H4 (cell line): ENCODE results near the gene SYTL1. TPM values are rescaled to one million over a fixed set of nuclear protein-coding genes. Genes with fewer than 3 reads are reported as not detected.

Source experiments
- DNase-seq: peaks from one replicate; pipeline ENCODE4 v3.0.0-alpha.2; 2015; ENCODE audit warnings: low spot score
- total RNA-seq: library from RNA; depleted of rRNA; stranded (reverse); fragments of >200 nt; shearing (Covaris generic); gene quantifications from 2 replicates; pipeline ENCODE4 v1.2.3, GENCODE V29; 2014

The SYTL1 gene
- total RNA-seq, 1 experiment from 2014 or later: 1.0 TPM

DNA sequence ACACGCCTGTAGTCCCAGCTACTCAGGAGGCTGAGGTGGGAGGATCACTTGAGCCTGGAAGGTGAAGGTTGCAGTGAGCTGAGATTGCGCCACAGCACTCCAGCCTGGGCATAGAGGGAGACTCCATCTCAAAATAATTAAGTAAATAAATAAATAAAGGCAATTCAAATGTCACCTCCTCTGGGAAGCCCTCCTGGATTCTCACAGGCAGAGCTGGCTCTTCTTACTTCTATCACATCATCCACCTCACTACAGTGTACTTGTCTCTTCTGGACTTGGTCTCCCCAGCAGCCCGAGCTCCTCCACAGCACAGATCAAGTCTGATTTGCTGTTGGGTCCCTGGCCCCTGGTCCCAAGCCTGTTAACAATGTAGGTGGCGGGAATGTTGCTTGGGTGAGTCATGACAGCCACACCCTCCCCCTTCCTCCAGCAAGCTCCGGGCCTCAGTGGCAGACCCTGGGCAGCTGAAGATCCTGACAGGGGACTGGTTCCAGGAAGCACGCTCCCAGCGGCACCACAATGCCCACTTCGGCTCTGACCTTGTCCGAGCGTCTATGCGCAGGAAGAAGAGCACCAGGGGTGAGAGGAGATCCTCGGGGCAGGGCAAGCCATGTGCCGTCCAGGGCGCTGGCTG is 5.3 kb downstream of the SYTL1 start:
- no peak for DNase-seq

DNA sequence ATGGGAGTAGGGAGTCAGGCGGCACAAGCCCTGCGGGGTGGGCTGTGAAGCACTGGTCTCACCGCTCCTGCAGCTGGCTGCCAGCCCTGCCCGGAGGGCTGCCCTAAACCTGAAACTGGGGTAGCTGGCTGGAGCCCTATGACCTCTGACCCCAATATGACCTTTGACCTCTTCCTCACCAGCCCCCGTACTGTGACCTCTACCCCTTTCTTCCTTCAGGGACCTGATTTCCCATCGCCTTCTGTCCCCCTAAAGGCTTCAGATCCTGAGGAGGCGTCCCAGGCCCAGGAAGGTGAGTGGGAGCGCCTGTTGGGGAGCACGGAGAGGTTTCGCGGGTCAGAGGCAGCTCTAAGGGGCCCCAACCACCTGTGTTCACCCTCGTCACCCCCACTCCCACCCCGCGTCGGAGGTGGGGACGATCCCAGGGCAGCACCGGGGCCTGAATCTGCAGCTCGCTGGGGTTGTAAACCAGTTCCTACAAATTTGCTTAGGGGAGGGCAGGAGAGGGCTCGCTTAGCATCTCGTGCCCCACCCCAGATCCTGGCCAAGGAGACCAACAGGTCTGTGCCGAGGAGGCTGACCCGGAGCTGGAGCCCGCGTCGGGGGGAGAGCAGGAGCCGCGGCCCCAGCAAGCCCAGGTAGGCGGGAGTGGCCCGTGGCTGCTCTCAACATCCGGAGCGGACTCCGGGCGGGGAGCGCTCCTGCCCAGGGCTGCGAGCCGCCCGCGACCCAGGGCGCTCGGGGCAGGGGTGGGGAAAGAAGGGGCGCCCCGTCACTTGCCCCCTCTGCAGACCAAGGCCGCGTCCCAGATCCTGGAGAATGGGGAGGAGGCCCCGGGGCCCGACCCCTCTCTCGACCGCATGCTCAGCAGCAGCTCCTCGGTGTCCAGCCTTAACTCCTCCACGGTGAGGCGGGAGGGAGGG is 7.3 kb downstream of the SYTL1 start:
- DNase-seq: no peak

DNA sequence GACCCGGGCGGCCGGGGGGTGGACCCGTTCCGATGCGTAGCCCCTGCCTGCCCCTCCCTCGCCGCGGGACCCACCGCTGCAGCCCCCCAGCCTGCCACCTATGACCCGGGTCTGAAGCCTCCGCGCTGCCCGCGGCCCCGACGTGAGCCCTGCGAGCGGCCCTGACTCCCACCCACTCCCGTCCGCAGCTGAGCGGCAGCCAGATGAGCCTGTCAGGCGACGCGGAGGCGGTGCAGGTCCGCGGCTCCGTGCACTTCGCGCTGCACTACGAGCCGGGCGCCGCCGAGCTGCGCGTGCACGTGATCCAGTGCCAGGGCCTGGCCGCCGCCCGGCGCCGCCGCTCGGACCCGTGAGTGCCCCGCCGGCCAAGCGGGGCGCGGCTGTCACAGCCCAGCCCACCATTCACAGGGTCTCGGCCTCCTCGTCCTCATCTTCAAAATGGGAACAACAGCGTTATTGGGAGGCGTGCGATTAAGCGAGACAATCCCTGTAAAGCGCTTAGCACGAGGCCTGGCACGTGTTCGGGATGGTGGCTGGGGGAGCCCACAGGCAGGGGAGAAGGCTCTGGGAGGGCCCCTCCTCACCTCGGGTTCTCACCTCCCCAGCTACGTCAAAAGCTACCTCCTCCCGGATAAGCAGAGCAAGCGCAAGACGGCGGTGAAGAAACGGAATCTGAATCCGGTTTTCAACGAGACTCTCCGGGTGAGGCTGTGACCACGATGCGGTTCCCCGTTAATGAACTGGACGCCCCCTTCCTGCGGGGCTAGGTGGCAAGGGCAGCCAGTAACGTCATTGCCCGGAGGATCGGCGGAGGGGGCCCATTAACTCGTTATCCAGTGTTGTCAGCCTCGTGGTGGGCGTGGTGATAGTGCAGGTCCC is 8.2 kb downstream of the SYTL1 start:
- no peak for DNase-seq

DNA sequence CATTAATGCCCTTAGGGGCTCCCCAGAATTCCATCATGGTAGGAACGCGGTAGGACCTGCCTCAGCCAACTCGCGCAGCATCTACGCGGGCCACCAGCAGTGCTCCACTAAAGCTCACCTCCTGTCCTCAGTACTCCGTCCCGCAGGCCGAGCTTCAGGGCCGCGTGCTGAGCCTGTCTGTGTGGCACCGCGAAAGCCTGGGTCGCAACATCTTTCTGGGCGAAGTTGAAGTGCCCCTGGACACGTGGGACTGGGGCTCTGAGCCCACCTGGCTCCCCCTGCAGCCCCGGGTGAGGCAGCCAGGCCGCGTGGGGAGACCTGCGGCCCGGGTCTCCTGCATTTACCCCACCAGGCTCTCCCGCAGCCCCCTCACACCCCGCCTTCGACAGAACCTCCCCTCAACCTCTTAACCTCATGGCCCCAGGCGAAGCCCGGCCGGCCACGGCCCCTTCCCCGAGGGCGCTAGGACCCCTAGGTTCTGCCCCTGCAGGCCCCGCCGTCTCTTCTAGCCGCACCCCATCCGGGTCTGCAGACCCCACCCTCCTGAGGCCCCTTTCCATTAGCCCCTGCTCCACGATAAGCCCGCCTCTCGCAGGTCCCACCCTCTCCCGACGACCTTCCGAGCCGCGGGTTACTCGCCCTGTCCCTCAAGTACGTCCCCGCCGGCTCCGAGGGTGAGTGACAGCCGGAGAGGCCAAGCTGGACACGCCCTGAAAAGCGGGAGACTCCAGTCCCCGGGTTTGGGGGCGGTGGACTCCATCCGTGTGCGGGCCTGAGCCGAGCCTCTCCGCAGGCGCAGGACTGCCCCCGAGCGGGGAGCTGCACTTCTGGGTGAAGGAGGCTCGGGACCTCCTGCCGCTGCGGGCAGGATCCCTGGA is 9.1 kb downstream of the SYTL1 start:
- no peak for DNase-seq

- DNase-seq: no peak
Observed at GRCh38 chr1:27351541-27352107, 9.8 kb downstream of the SYTL1 start.

DNA sequence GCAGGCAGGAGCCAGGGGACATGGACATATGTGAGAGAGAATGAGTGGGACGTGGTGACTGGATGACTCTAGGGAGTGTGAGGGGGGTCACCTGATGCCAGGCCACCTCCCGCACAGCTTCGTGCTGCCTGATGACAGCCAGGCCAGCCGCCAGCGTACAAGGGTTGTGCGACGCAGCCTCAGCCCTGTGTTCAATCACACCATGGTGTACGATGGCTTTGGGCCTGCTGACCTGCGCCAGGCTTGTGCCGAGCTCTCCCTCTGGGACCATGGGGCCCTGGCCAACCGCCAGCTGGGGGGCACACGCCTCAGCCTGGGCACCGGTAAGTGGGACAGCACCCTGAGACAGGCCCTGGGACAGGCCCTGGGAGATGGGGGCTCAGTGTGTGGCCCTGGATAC is 11.3 kb downstream of the SYTL1 start:
- DNase-seq: no peak

DNA sequence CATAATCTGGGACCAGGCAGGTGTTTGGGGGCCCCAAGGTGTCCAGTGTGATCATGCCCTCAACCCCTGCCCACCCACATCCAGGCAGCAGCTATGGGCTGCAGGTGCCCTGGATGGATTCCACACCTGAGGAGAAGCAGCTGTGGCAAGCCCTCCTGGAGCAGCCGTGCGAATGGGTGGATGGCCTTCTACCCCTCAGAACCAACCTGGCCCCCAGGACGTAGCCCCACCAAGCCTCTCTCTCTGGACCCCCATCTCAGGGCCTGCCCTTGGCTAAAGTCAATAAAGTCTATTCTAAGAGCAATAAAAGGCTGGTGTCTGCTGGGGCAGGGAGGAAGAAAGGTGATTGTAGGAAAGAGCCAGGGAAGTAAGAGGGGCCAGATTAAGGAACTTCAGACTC is 11.8 kb downstream of the SYTL1 start:
- DNase-seq: no peak

GRCh38 chr1:27355683-27356082 is 13.9 kb downstream of the SYTL1 start:
- DNase-seq: no peak

DNA sequence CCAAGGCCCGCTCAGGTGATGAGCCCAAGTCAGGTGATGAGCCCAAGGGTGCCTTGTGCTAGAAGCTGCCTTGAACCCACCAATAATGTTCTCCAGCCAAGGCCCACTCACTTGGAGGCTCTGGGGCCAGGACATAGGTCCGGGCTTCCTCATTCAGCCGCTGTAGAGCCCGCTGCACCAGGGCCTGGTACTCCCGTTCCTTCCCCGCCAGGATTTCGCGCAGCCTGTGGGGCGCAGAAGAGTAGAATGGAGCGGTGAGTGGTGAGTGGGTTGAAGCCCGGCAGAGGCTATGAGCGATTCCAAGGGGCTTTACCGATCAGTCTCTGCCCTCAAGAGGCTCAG is 14.4 kb downstream of the SYTL1 start:
- no peak for DNase-seq

DNA sequence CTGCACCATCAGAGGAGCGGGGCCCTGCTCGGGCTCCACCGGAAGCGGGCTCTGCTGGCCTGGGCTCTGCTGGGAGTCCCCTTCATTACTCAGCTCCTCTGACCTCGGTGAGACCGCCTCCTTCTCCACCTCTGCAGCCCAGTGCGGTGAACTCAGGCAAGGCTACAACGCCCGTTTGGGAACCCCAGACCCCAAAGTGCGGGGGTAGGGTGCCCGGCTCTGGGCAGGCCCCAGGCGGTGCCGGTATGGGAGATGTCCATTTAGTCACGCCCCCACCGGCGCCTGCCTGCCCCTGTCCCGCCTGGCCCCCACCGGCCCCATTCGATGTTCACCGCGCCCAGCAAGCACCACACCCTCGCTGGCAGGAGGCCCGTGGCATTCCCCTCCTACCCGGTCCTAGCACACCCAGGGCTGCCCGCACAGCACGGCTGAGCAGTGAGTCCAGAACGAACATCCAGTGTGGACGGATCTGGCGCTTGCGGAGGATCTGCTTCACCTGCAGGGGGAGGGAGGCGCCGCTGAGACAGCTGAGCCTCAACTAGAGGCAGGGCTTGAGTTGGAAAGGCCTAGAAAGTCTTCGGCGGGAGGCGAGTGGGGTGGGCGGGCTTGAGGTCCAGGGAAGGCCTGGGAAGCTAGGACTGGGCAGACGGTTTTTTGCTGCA is 14.9 kb downstream of the SYTL1 start:
- DNase-seq: no peak

DNA sequence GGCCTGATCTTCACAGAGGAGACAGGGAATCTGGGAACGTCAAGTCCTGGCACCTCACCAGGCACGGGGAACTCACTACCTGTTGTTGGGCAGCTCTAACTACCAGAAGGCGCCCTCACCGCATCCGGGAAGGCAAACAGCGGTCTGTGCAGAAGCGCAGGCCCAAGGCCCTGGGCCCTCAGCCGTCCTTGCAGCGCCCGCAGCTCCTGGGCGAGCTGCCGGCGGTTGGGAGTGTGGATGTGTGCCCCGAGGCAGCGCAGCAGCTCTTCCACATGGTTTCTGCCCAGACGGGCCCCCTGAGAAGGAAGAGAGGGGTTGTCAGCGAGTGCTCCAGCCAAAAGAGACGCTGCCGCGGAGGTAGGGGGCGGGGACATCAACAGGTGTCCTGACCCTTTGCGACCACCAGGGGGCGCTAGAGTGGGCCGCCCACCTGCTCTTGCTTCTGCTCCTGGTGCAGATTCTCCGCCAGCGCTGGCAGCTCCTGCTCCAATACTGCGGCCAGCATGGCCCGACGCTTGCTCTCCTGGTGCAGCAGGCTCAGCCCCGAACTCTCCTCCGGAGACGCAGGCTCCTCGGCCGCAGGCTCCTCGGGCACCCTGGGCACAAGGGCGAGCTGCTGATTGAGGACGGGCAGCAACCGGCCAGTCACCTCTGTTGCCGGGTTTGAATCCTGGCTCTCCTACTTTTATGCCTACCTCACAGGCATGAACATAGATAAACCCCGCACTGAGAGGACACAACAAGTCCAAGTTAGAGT is 15.6 kb downstream of the SYTL1 start:
- no peak for DNase-seq

GRCh38 chr1:27358038-27358927 is 16.5 kb downstream of the SYTL1 start:
- no peak for DNase-seq

GRCh38 chr1:27358928-27359313 is 17.1 kb downstream of the SYTL1 start:
- DNase-seq: no peak

DNA sequence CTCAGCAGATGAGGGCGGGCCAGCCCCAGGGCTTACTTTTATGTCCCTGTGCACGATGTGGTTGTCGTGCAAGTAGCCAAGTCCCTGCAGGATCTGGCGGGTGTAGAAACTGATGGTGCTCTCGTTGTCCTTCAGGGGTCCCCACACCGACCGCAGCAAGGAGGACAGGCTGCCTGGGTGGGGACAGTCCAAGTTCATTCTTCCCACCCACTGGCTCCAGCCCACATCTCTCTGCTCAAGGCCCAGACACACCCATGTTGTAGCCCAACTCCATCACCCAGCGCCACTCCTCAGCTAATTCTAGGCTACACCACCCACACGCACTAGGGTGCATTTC is 18.0 kb downstream of the SYTL1 start:
- DNase-seq: no peak

GRCh38 chr1:27360159-27361043 is 18.6 kb downstream of the SYTL1 start:
- no peak for DNase-seq

DNA sequence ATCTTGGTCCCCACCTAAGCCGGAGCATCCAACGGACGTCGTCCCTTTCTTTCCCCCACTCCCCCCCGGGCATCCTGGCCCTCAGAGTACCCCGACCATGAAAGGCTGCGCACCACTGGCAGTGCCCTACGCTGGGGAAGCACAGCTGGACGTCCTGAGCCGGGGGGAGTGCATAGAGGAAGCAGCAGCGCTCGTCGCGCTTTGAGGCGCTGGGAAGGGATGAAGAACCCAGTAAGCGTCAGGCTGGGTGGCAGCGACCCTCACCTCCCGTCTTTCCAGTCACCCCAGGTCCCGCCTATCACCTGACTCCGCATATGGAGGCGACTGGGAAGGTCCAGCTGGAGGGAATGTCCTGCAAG is 19.2 kb downstream of the SYTL1 start:
- DNase-seq: no peak

GRCh38 chr1:27361553-27361952 is 19.7 kb downstream of the SYTL1 start:
- DNase-seq: no peak
